Measurements from ENCODE around the gene ADTRP. TPM values are rescaled to one million over a fixed set of nuclear protein-coding genes. Genes with fewer than 3 reads are reported as not detected.

Gene ADTRP
- total RNA-seq, 3 donors from 2014 or later, result 68.5 to 239 (median 91.9) TPM

GRCh38 chr6:11710311-11710761 lies 68.3 kb downstream of the ADTRP start:
- no peaks in the 10 kb centered on the region for H3K4me1 ChIP-seq (ENCODE audit: low read depth)
- no peaks in the 10 kb centered on the region for H3K9me3 ChIP-seq
- peak; percentile 47 for ATAC-seq
- no peak for TF ChIP-seq CTCF (IDR thresholded peaks at IDR 0.05)
- intact Hi-C loops (cut with DNase I, micrococcal nuclease), result no loop called here
- no peak for DNase-seq
- H3K36me3 ChIP-seq (ENCODE audit: low read depth), result no peaks in the 10 kb centered on the region
- no peak overlapping the region for H3K4me3 ChIP-seq

- intact Hi-C loops (cut with DNase I, micrococcal nuclease), result no loop called here
- DNase-seq, result no peak
- TF ChIP-seq CTCF (IDR thresholded peaks at IDR 0.05), result no peak
- Histone ChIP-seq H3K9me3 (no peaks in the 10 kb centered on the region), H3K4me3 (no peak overlapping the region), H3K36me3 (ENCODE audit: low read depth) (no peaks in the 10 kb centered on the region), H3K4me1 (ENCODE audit: low read depth) (peaks cover 10% of the 10 kb centered on the region)
- no peak for ATAC-seq
Measured at GRCh38 chr6:11706171-11706570, 72.4 kb downstream of the ADTRP start.

GRCh38 chr6:11705483-11705882 lies 73.1 kb downstream of the ADTRP start:
- Histone ChIP-seq H3K9me3 (no peaks in the 10 kb centered on the region), H3K4me1 (ENCODE audit: low read depth) (peaks cover 10% of the 10 kb centered on the region), H3K36me3 (ENCODE audit: low read depth) (no peaks in the 10 kb centered on the region), H3K4me3 (no peak overlapping the region)
- DNase-seq (no peak), ATAC-seq (no peak)
- intact Hi-C loops (cut with DNase I, micrococcal nuclease), result no loop called here
- TF ChIP-seq CTCF (IDR thresholded peaks at IDR 0.05), result no peak

- Histone ChIP-seq H3K9me3 (no peaks in the 10 kb centered on the region), H3K4me1 (ENCODE audit: low read depth) (peaks cover 10% of the 10 kb centered on the region), H3K4me3 (no peak overlapping the region), H3K36me3 (ENCODE audit: low read depth) (no peaks in the 10 kb centered on the region)
- ATAC-seq (no peak), DNase-seq (no peak)
- intact Hi-C loops (cut with DNase I, micrococcal nuclease), result no loop called here
- no peak for TF ChIP-seq CTCF (IDR thresholded peaks at IDR 0.05)
Measured at GRCh38 chr6:11705069-11705468, 73.5 kb downstream of the ADTRP start.

GRCh38 chr6:11703725-11704124 lies 74.9 kb downstream of the ADTRP start:
- Histone ChIP-seq H3K4me1 (ENCODE audit: low read depth) (peaks cover 10% of the 10 kb centered on the region), H3K9me3 (no peaks in the 10 kb centered on the region), H3K36me3 (ENCODE audit: low read depth) (no peaks in the 10 kb centered on the region), H3K4me3 (no peak overlapping the region)
- intact Hi-C loops (cut with DNase I, micrococcal nuclease), result no loop called here
- TF ChIP-seq CTCF (IDR thresholded peaks at IDR 0.05), result no peak
- ATAC-seq (no peak), DNase-seq (no peak)
